ENCODE results near the gene PI4KB. TPM values are rescaled to one million over a fixed set of nuclear protein-coding genes. Genes with fewer than 3 reads are reported as not detected.

The PI4KB gene
- 26.3 and 73.3 TPM in 2 replicates for total RNA-seq

- peak within 1 kb of the TSS; percentile 65 for H3K4me3 ChIP-seq (ENCODE audit: low read depth, low read length)
- peak; percentile 89 for DNase-seq (ENCODE audit: low read depth)
- no peak for TF ChIP-seq CTCF (conservative IDR thresholded peaks at IDR 0.05; ENCODE audit: low read depth, low read length)
Observed at GRCh38 chr1:151327223-151327902, at the start of gene PI4KB. TSS of gene PI4KB (minus strand) at chr1:151327416. CDS start at chr1:151316481, 10,935 bp downstream.

- TF ChIP-seq CTCF (conservative IDR thresholded peaks at IDR 0.05; ENCODE audit: low read depth, low read length), result no peak
- H3K4me3 ChIP-seq (ENCODE audit: low read depth, low read length), result no peak overlapping the region
Observed at GRCh38 chr1:151373196-151373595, 46.0 kb upstream of the PI4KB start.

GRCh38 chr1:151372058-151372934 lies 45.1 kb upstream of the PI4KB start, which contains the start of gene SELENBP1:
TSS of gene SELENBP1 (minus strand) at chr1:151372705. CDS start at chr1:151372641, 64 bp downstream.
- no peak for TF ChIP-seq CTCF (conservative IDR thresholded peaks at IDR 0.05; ENCODE audit: low read depth, low read length)
- peak within 1 kb of the TSS; percentile 62 for H3K4me3 ChIP-seq (ENCODE audit: low read depth, low read length)
- no peak for DNase-seq (ENCODE audit: low read depth)

More at GRCh38 chr1:151373196-151373595, 46.0 kb upstream of the PI4KB start:
- no peak for DNase-seq (ENCODE audit: low read depth)

- no peak for DNase-seq (ENCODE audit: low read depth)
- TF ChIP-seq CTCF (conservative IDR thresholded peaks at IDR 0.05; ENCODE audit: low read depth, low read length), result no peak
- peak overlapping the region; percentile 62 for H3K4me3 ChIP-seq (ENCODE audit: low read depth, low read length)
Observed at GRCh38 chr1:151371370-151372057, 44.3 kb upstream of the PI4KB start.

GRCh38 chr1:151370211-151370911 lies 43.1 kb upstream of the PI4KB start:
- no peak for DNase-seq (ENCODE audit: low read depth)
- H3K4me3 ChIP-seq (ENCODE audit: low read depth, low read length), result no peak overlapping the region
- TF ChIP-seq CTCF (conservative IDR thresholded peaks at IDR 0.05; ENCODE audit: low read depth, low read length), result no peak

- no peak overlapping the region for H3K4me3 ChIP-seq (ENCODE audit: low read depth, low read length)
- TF ChIP-seq CTCF (conservative IDR thresholded peaks at IDR 0.05; ENCODE audit: low read depth, low read length), result no peak
- no peak for DNase-seq (ENCODE audit: low read depth)
Observed at GRCh38 chr1:151369621-151370048, 42.4 kb upstream of the PI4KB start.

Data from epithelial cell of proximal tubule (primary cell).